Peyer's patch (tissue), 4 donors: ENCODE data around the gene SIM1.

ENCODE experiments used
- POLR2A ChIP-seq, 2 donors: fragments of 450-650 bp; IDR thresholded peaks; one replicate each; pipeline ENCODE4 v1.5.1; 2017; ENCODE audit warnings: antibody characterized with exemption in 2 of 2, mild to moderate bottlenecking in 2 of 2, moderate library complexity in 2 of 2
- TF ChIP-seq, protein P1 (sequence below), 6 experiments: fragments of 450-650 bp in 4 of 6; fragments of 200-600 bp in 2 of 6; sonication (generic) in 1 of 6; IDR thresholded peaks; one replicate each; pipeline ENCODE4 v1.5.1; 2017 to 2019; ENCODE audit warnings: antibody characterized with exemption in 6 of 6, mild to moderate bottlenecking in 3 of 6, moderate library complexity in 1 of 6

DNA sequence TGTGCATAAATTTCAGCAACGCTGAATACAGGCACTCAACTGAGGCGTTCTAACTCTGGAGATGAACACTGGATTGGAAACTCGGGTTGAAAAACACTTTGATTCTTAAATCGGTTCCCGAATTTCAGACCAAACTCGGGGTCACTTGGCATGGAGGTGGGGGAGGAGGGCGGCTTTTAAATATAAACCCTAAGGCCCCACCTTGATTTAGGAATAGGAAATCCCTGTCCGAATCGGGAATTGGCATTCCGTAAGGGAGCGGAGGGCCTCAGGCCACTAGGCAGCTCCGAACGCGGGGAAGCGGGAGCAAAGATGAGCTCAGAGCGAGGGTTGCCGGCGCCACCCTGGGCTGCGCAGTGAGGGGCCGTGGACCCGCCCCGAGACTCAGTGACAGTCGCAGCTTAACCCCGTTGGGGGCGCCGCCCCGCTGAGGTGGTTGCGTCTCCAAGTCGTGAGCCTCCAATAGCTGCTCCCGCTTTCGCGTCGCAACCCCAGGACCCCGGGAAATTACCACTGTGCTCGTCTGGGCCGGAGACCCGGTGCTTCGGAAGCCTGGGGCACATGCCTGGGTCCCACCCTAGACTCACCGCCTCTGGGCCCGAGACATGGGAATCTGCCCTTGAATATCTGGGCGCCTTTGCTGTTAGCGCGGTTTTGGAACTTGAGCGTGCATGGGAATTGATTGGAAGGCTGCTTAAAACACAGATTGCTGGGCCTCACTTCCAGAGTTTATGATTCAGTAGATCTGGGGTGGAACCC lies 4.6 kb upstream of the SIM1 start:
- TF ChIP-seq, protein P1, sequence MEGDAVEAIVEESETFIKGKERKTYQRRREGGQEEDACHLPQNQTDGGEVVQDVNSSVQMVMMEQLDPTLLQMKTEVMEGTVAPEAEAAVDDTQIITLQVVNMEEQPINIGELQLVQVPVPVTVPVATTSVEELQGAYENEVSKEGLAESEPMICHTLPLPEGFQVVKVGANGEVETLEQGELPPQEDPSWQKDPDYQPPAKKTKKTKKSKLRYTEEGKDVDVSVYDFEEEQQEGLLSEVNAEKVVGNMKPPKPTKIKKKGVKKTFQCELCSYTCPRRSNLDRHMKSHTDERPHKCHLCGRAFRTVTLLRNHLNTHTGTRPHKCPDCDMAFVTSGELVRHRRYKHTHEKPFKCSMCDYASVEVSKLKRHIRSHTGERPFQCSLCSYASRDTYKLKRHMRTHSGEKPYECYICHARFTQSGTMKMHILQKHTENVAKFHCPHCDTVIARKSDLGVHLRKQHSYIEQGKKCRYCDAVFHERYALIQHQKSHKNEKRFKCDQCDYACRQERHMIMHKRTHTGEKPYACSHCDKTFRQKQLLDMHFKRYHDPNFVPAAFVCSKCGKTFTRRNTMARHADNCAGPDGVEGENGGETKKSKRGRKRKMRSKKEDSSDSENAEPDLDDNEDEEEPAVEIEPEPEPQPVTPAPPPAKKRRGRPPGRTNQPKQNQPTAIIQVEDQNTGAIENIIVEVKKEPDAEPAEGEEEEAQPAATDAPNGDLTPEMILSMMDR (IDR thresholded peaks at IDR 0.05): no peak
- no peak for TF ChIP-seq POLR2A (IDR thresholded peaks at IDR 0.05)
